OCI-LY7 (cell line): ENCODE data around the gene AUTS2.

Experiments used
- EZH2phosphoT487 ChIP-seq: fragments of 200-600 bp; sonication (generic); IDR thresholded peaks from 2 replicates; pipeline ENCODE4 v1.6.1; 2018; ENCODE audit warnings: low read depth, borderline replicate concordance, mild to moderate bottlenecking, mixed run types, antibody characterized with exemption, low read length, moderate library complexity, mixed read lengths
- TF ChIP-seq, protein P1 (sequence below): fragments of 200-600 bp; sonication (generic); conservative IDR thresholded peaks from 2 replicates; pipeline ENCODE4 v1.5.1; 2014; ENCODE audit warnings: mild to moderate bottlenecking, antibody characterized with exemption, low read length, moderate library complexity, mixed read lengths

DNA sequence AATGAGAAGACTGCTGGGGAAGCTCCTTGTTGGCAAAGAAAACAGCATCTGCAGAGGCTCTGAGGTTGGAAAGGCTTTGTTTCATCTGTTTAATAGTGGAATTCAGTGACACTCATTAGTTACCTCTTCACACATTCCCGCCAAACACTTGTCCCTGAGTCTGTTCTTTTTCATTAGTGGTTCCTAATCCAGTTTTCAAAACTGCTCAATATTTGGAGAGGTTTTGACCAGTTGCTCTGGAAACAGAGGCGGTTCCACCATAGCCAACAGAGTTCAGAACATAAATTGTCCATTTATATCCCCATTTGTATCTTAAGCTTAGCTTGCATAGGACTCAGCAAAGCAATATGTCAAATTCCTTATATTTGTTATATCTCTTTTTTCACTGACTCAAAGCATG, 754.6 kb downstream of the AUTS2 start:
- TF ChIP-seq, protein P1, sequence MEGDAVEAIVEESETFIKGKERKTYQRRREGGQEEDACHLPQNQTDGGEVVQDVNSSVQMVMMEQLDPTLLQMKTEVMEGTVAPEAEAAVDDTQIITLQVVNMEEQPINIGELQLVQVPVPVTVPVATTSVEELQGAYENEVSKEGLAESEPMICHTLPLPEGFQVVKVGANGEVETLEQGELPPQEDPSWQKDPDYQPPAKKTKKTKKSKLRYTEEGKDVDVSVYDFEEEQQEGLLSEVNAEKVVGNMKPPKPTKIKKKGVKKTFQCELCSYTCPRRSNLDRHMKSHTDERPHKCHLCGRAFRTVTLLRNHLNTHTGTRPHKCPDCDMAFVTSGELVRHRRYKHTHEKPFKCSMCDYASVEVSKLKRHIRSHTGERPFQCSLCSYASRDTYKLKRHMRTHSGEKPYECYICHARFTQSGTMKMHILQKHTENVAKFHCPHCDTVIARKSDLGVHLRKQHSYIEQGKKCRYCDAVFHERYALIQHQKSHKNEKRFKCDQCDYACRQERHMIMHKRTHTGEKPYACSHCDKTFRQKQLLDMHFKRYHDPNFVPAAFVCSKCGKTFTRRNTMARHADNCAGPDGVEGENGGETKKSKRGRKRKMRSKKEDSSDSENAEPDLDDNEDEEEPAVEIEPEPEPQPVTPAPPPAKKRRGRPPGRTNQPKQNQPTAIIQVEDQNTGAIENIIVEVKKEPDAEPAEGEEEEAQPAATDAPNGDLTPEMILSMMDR, result no peak
- no peak for TF ChIP-seq EZH2phosphoT487
